Measurements from ENCODE around the gene CYP4F11. TPM values are rescaled to one million over a fixed set of nuclear protein-coding genes. Genes with fewer than 3 reads are reported as not detected.

The CYP4F11 gene
- total and polyA plus RNA-seq, 2 of the 4 experiments (the other 2 are of a cell fraction): not detected

- DNase-seq (no peak), ATAC-seq (ENCODE audit: low read depth) (no peak)
- Histone ChIP-seq H3K23ac (ENCODE audit: low read depth, low read length) (no peak overlapping the region), H2AFZ (replicated peaks; ENCODE audit: low read length, poor library complexity) (no peak overlapping the region), H2BK120ac (ENCODE audit: low read depth, low read length) (no peak overlapping the region), H3K79me1 (ENCODE audit: low read depth in 1 of 2, low read length in 2 of 2) (no peaks in the 10 kb centered on the region), H3K9me3 (ENCODE audit: control insufficient read depth, insufficient read depth, low read length) (peaks cover 3% of the 10 kb centered on the region; the same call in 1 of the 2 replicates), H3K27me3 (ENCODE audit: control insufficient read depth, insufficient read depth, low read length) (no peaks in the 10 kb centered on the region), H3K4me3 (ENCODE audit: insufficient read depth, low read depth, low read length) (no peak overlapping the region), H2BK5ac (ENCODE audit: low read depth, low read length, poor library complexity, severe bottlenecking) (no peak overlapping the region), H4K5ac (ENCODE audit: low read depth, low read length) (no peak overlapping the region), H3K4me1 (ENCODE audit: control insufficient read depth, insufficient read depth, low read length) (no peaks in the 10 kb centered on the region), H2BK15ac (ENCODE audit: low read depth, low read length) (no peak overlapping the region), H2AK9ac (replicated peaks; ENCODE audit: low read depth, low read length, poor library complexity) (no peak overlapping the region), H3K27ac (ENCODE audit: insufficient read depth, low read length) (no peak overlapping the region), H3K9ac (ENCODE audit: low read depth, low read length) (no peak overlapping the region), H3K18ac (ENCODE audit: low read depth, low read length) (no peak overlapping the region), H4K91ac (ENCODE audit: insufficient read depth, low read depth, low read length) (no peak overlapping the region), H3K56ac (ENCODE audit: extremely low read depth, insufficient read depth, low read length) (no peak overlapping the region), H4K20me1 (ENCODE audit: insufficient read depth, low read length) (no peaks in the 10 kb centered on the region), H3K4me2 (ENCODE audit: low read depth, low read length) (no peak overlapping the region), H4K8ac (ENCODE audit: low read depth in 2 of 2, low read length in 2 of 2) (no peak overlapping the region), H2BK20ac (ENCODE audit: low read depth, low read length) (no peak overlapping the region), H3K9me1 (ENCODE audit: insufficient read depth, low read length) (no peaks in the 10 kb centered on the region), H2AK5ac (ENCODE audit: low read depth, low read length) (no peak overlapping the region), H3K14ac (replicated peaks; ENCODE audit: low read depth, low read length) (no peak overlapping the region), H3K4ac (ENCODE audit: low read depth, low read length) (no peak overlapping the region), H3K36me3 (ENCODE audit: control insufficient read depth, insufficient read depth, low read length) (no peaks in the 10 kb centered on the region)
- ChIA-PET POLR2A (ENCODE audit: unreplicated experiment) (no interaction called here), CTCF (no interaction called here)
- dilution Hi-C loops (cut with HindIII; ENCODE audit: low sequenced_read_pairs, unreplicated experiment): no loop called here
- in situ Hi-C loops (cut with MboI; ENCODE audit: low sequenced_read_pairs): no loop called here
- TF ChIP-seq RFX5 (IDR thresholded peaks at IDR 0.05; ENCODE audit: low read depth, low read length): no peak
- no peak for TF ChIP-seq BHLHE40 (IDR thresholded peaks at IDR 0.05; ENCODE audit: low read depth, low read length)
- TF ChIP-seq CHD1 (IDR thresholded peaks at IDR 0.05; ENCODE audit: low read depth, low read length): no peak
- no peak for TF ChIP-seq RCOR1 (IDR thresholded peaks at IDR 0.05; ENCODE audit: insufficient replicate concordance, low read length)
- no peak for TF ChIP-seq NFE2L2 (IDR thresholded peaks at IDR 0.05; ENCODE audit: low read depth, low read length)
- no peak for TF ChIP-seq FOS (IDR thresholded peaks at IDR 0.05; ENCODE audit: low read depth, low read length)
- TF ChIP-seq MXI1 (IDR thresholded peaks at IDR 0.05; ENCODE audit: borderline replicate concordance, low read depth, low read length): no peak
- TF ChIP-seq ELK1 (IDR thresholded peaks at IDR 0.05; ENCODE audit: borderline replicate concordance, low read depth, low read length): no peak
- no peak for TF ChIP-seq RAD21 (IDR thresholded peaks at IDR 0.05; ENCODE audit: low read length)
- TF ChIP-seq SMC3 (IDR thresholded peaks at IDR 0.05; ENCODE audit: low read depth, low read length): no peak
- TF ChIP-seq CEBPB (IDR thresholded peaks at IDR 0.05; ENCODE audit: low read depth, low read length): no peak
- no peak for TF ChIP-seq POLR2A (IDR thresholded peaks at IDR 0.05; ENCODE audit: low read depth, low read length)
- no peak for TF ChIP-seq CTCF (conservative IDR thresholded peaks at IDR 0.05; ENCODE audit: low read depth, low read length)
- no TSS peak for BruUV-seq (replicated peaks)
- intact Hi-C loops (cut with micrococcal nuclease): no loop called here
- no CpG with 5 or more reads among the region's 2 CpGs for WGBS, 2 experiments (ENCODE audit: extremely low coverage in 2 of 2, insufficient read length in 1 of 2)
These were observed 3.4 kb upstream of the CYP4F11 start for GRCh38 chr19:15937771-15938170.

Data from IMR-90 (cell line).